ENCODE measurements around the gene BMPER.

The BMPER gene

GRCh38 chr7:34137176-34137575, 231.8 kb downstream of the BMPER start:
- TF ChIP-seq CTCF (IDR thresholded peaks at IDR 0.05; ENCODE audit: low read depth, low read length, missing control alignments) = no peak
- no peak for DNase-seq (ENCODE audit: low read depth)
- in situ Hi-C loops (cut with HindIII; ENCODE audit: low sequenced_read_pairs) = no loop called here
- H3K4me3 ChIP-seq (ENCODE audit: low read depth, low read length) = no peak overlapping the region

- H3K4me3 ChIP-seq (ENCODE audit: low read depth, low read length) = no peak overlapping the region
- in situ Hi-C loops (cut with HindIII; ENCODE audit: low sequenced_read_pairs) = no loop called here
- TF ChIP-seq CTCF (IDR thresholded peaks at IDR 0.05; ENCODE audit: low read depth, low read length, missing control alignments) = no peak
- DNase-seq (ENCODE audit: low read depth) = no peak
These were observed 233.1 kb downstream of the BMPER start for GRCh38 chr7:34138483-34138882.

GRCh38 chr7:34139086-34139485, 233.7 kb downstream of the BMPER start:
- no peak for TF ChIP-seq CTCF (IDR thresholded peaks at IDR 0.05; ENCODE audit: low read depth, low read length, missing control alignments)
- in situ Hi-C loops (cut with HindIII; ENCODE audit: low sequenced_read_pairs) = no loop called here
- no peak for DNase-seq (ENCODE audit: low read depth)
- H3K4me3 ChIP-seq (ENCODE audit: low read depth, low read length) = no peak overlapping the region

- in situ Hi-C loops (cut with HindIII; ENCODE audit: low sequenced_read_pairs) = no loop called here
- H3K4me3 ChIP-seq (ENCODE audit: low read depth, low read length) = no peak overlapping the region
- TF ChIP-seq CTCF (IDR thresholded peaks at IDR 0.05; ENCODE audit: low read depth, low read length, missing control alignments) = no peak
- DNase-seq (ENCODE audit: low read depth) = no peak
These were observed 234.7 kb downstream of the BMPER start for GRCh38 chr7:34140066-34140465.

GRCh38 chr7:34143402-34143801, 238.1 kb downstream of the BMPER start:
- TF ChIP-seq CTCF (IDR thresholded peaks at IDR 0.05; ENCODE audit: low read depth, low read length, missing control alignments) = no peak
- no peak overlapping the region for H3K4me3 ChIP-seq (ENCODE audit: low read depth, low read length)
- in situ Hi-C loops (cut with HindIII; ENCODE audit: low sequenced_read_pairs) = no loop called here
- DNase-seq (ENCODE audit: low read depth) = no peak

- no peak overlapping the region for H3K4me3 ChIP-seq (ENCODE audit: low read depth, low read length)
- TF ChIP-seq CTCF (IDR thresholded peaks at IDR 0.05; ENCODE audit: low read depth, low read length, missing control alignments) = no peak
- no peak for DNase-seq (ENCODE audit: low read depth)
- in situ Hi-C loops (cut with HindIII; ENCODE audit: low sequenced_read_pairs) = no loop called here
These were observed 240.3 kb downstream of the BMPER start for GRCh38 chr7:34145603-34146002.

Data from astrocyte of the cerebellum (primary cell).